SK-N-MC (cell line): ENCODE data around the gene MACIR.
A peak's percentile ranks its signal among the peaks of the same experiment; 100 is the strongest.

Experiments used
- DNase-seq: peaks from one replicate; pipeline ENCODE4 v3.0.0-alpha.2; 2011; ENCODE audit warnings: low read depth, low spot score
- H3K27ac ChIP-seq: fragments of 200-600 bp; sonication (generic); 2 replicates; pipeline ENCODE4 v1.5.1; 2016; ENCODE audit warnings: mixed run types
- H3K36me3 ChIP-seq: fragments of 200-600 bp; sonication (generic); 2 replicates; pipeline ENCODE4 v1.6.1; 2017; ENCODE audit warnings: antibody characterized with exemption, low read length, mixed read lengths; ENCODE audit not compliant: insufficient read depth
- H3K4me3 ChIP-seq: fragments of 200-600 bp; sonication (generic); 2 replicates; pipeline ENCODE4 v1.5.1; 2016
- H3K9ac ChIP-seq: fragments of 200-600 bp; sonication (generic); 2 replicates; pipeline ENCODE4 v1.8.0; 2017; ENCODE audit warnings: mixed run types, mixed read lengths; ENCODE audit not compliant: insufficient read length
- H3K9me3 ChIP-seq: fragments of 200-600 bp; sonication (generic); 2 replicates; pipeline ENCODE4 v1.6.1; 2017; ENCODE audit warnings: low read depth, mild to moderate bottlenecking, antibody characterized with exemption, low read length, moderate library complexity, mixed read lengths
- EZH2 ChIP-seq: fragments of 200-600 bp; sonication (generic); IDR thresholded peaks from one replicate; pipeline ENCODE4 v1.6.1; 2017; ENCODE audit warnings: antibody characterized with exemption
- FOXP2 ChIP-seq: optimal IDR thresholded peaks from 2 replicates; pipeline ENCODE3; 2011; ENCODE audit warnings: mild to moderate bottlenecking, moderate library complexity; ENCODE audit not compliant: insufficient read depth; ENCODE audit errors: extremely low read length, control extremely low read depth
- POLR2AphosphoS5 ChIP-seq: IDR thresholded peaks from 2 replicates; pipeline ENCODE4 v1.6.1; 2012; ENCODE audit warnings: mild to moderate bottlenecking, low read depth, low read length, borderline replicate concordance

MACIR gene

DNA sequence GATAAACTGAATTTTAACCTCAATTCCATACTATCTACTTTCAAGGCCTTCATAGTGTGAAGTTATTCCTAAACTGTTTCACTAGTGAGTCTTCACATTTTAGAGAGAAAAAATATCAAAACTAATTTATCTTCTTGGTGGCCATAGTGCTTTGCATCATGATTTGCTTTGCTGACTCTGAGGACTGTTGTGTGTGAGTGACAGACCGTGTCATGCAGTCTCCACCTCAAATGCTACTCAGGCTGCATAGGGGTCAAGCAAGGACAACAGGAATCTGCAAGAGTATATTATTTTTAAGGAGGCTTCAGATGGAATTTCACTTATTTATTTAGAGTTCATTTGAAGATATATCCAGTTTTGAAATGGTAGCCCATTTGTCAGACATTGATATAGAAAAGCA, 34.5 kb downstream of the MACIR start:
- Histone ChIP-seq H3K36me3 (no peaks in the 10 kb centered on the region), H3K9me3 (no peaks in the 10 kb centered on the region), H3K4me3 (no peak overlapping the region), H3K9ac (no peak overlapping the region), H3K27ac (no peak overlapping the region)
- no peak for DNase-seq
- TF ChIP-seq POLR2AphosphoS5 (no peak), FOXP2 (no peak), EZH2 (no peak)

DNA sequence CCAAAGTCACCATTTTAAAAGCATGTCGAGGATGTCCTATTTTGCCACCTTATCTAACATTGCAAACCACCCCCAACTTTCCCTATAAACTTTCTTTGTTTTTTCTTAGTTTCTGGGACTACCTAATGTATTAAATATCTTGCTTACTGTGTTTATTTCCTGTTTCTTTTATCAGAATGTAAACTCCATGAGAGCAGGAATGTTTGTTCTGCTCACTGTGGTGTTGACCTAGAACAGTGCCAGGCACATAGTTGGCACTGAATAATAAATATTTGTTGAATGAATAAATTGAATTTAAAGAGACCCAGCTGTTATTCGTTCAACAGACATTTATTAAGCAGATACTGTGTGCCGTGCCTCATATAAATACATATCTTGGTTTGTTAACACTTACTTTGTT, 35.2 kb downstream of the MACIR start:
- H3K36me3 ChIP-seq, result no peaks in the 10 kb centered on the region
- H3K4me3 ChIP-seq, result no peak overlapping the region
- no peaks in the 10 kb centered on the region for H3K9me3 ChIP-seq
- no peak for TF ChIP-seq POLR2AphosphoS5
- TF ChIP-seq FOXP2, result no peak
- TF ChIP-seq EZH2, result no peak
- no peak overlapping the region for H3K27ac ChIP-seq
- no peak for DNase-seq
- H3K9ac ChIP-seq, result no peak overlapping the region

DNA sequence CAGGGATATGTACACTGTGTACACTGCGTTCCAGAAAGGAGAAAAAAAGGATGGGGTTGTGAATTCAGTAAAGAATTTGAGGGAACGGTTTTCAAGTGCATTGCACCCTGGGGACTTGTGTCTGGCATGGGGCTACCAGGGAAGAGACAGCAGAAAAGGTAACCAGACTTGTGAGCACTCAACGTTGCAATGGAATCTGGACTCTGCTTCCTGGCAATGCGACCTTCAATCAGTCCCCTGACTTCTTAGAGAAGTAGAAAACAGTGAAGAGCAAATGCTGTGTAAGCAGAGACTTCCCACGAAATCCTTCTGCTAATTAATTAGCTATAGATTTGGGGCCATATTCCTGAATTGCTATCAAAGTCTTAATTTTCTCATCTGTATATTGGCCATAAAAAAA, 36.3 kb downstream of the MACIR start:
- H3K9me3 ChIP-seq, result no peaks in the 10 kb centered on the region
- no peak for DNase-seq
- TF ChIP-seq FOXP2, result no peak
- no peak for TF ChIP-seq EZH2
- no peak for TF ChIP-seq POLR2AphosphoS5
- H3K4me3 ChIP-seq, result no peak overlapping the region
- H3K27ac ChIP-seq, result no peak overlapping the region
- H3K9ac ChIP-seq, result no peak overlapping the region
- no peaks in the 10 kb centered on the region for H3K36me3 ChIP-seq

DNA sequence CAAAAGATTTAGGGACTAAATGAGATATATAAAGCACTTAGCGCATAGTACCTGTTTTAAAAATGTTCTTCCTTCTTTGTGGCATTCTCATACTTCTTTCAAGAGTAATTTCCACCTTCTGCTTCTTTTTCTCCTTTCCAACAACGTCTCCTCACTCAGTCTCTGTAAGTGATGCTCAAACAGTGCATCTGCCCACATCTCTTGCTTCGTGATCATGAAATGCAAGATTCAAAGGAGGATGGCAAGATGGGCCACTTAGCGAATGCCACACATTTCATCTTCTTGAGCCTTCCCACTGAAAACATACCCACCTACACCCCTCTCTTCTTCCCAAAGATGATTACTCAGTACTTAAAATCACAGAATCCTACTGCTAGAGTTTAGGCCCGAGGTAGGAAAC, 36.9 kb downstream of the MACIR start:
- Histone ChIP-seq H3K9ac (no peak overlapping the region), H3K27ac (no peak overlapping the region), H3K36me3 (no peaks in the 10 kb centered on the region), H3K9me3 (no peaks in the 10 kb centered on the region), H3K4me3 (no peak overlapping the region)
- no peak for DNase-seq
- TF ChIP-seq EZH2 (no peak), FOXP2 (no peak)

DNA sequence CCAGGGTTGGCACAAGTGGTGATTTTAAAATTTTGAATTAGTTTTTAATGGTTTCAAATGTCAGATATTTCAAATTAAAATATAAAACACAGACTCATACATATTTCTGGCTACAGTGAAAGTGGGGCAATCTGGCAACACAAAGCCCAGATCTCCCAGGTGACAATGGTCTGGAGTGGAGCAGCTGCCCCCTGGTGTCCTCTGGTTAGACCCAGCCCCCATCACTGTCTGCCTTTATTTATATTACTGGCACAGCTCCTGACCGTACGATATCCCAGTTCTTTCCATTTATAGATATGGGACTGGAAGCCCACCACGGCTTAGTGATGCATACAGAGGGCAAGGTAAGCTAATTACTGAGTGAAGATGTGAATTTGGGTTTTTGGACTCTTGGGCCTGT, 37.3 kb downstream of the MACIR start:
- H3K9me3 ChIP-seq, result no peaks in the 10 kb centered on the region
- TF ChIP-seq FOXP2 (no peak), EZH2 (no peak), POLR2AphosphoS5 (no peak)
- no peak overlapping the region for H3K27ac ChIP-seq
- H3K4me3 ChIP-seq, result no peak overlapping the region
- H3K9ac ChIP-seq, result no peak overlapping the region
- DNase-seq, result no peak
- no peaks in the 10 kb centered on the region for H3K36me3 ChIP-seq

DNA sequence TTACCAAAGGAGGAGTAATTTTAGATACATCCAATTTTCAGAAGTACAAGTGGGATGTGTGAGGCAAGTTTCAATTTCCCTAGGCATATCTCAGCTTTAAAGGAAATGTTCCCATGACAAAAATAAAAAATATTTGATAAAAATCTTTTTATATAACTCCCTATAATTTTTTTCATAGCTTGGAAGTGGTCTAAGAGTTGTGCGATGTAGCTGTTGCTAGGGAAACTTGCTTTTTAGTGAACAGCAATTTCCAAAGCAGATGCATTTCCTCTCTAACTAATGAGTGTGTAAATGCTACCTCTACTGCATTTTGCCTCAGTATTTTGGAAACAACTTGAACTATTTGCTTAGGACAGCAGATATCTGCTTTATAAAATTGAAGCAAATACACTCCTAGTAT, 39.6 kb downstream of the MACIR start:
- Histone ChIP-seq H3K27ac (0 out of 2 replicates have a peak overlapping the region, but pooled peaks have one; percentile 4), H3K9me3 (no peaks in the 10 kb centered on the region), H3K36me3 (no peaks in the 10 kb centered on the region), H3K9ac (no peak overlapping the region), H3K4me3 (no peak overlapping the region)
- no peak for DNase-seq
- no peak for TF ChIP-seq POLR2AphosphoS5
- TF ChIP-seq EZH2, result no peak
- no peak for TF ChIP-seq FOXP2

DNA sequence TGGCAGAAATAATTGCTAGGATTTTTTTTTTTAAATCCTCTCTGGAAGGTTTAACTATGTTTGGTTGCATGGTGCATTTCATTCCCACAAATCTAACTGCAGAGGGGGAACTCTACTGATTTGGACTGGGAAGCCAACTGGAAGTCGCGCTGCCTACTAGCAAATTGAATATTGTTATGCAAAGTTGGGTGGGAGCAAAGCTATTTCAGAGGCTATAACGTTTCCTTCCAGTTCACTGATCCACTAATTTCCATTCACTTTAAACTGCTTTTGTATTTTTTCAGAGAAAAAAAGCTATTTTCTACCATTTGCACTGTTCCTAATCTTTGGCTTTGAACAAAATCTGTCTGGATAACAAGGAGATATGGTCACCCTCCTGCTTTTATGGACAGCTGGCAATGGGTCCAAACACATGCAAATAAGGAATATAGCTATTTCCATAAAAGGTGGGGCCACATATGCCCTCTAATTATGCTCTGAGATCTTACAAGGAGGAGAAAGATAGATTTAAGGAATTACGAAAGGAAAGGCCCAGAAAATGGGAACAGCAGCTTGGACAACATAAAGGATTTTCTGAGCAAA, 40.1 kb downstream of the MACIR start:
- no peaks in the 10 kb centered on the region for H3K36me3 ChIP-seq
- H3K4me3 ChIP-seq, result no peak overlapping the region
- 0 out of 2 replicates have a peak overlapping the region, but pooled peaks have one; percentile 4 for H3K27ac ChIP-seq

DNA sequence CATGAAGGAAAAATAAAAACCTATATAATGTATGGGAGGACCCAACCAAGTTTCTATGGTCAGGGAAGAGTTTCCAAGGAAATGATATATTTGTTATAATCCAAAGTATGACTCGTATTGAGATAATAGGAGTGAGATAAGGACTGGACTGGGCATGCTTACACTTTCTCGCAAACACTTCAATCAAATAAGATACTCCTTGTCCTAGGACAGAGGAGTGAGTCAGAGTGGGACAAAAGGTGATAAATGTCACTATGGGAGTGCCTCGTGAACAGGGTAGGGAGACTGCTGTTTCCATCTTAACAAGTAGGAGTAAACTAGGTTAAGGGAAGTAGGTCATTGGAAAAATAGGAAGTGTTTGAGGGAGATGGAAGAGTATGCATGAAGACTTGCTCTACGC, 47.2 kb downstream of the MACIR start:
- no peak for DNase-seq
- H3K9me3 ChIP-seq, result no peaks in the 10 kb centered on the region
- TF ChIP-seq EZH2 (no peak), POLR2AphosphoS5 (no peak), FOXP2 (no peak)
- H3K27ac ChIP-seq, result no peak overlapping the region
- no peak overlapping the region for H3K4me3 ChIP-seq
- no peaks in the 10 kb centered on the region for H3K36me3 ChIP-seq
- H3K9ac ChIP-seq, result no peak overlapping the region

More for the DNA sequence above, 40.1 kb downstream of the MACIR start:
- H3K9me3 ChIP-seq, result no peaks in the 10 kb centered on the region
- no peak for DNase-seq
- no peak for TF ChIP-seq FOXP2
- TF ChIP-seq POLR2AphosphoS5, result no peak
- no peak for TF ChIP-seq EZH2
- H3K9ac ChIP-seq, result no peak overlapping the region

DNA sequence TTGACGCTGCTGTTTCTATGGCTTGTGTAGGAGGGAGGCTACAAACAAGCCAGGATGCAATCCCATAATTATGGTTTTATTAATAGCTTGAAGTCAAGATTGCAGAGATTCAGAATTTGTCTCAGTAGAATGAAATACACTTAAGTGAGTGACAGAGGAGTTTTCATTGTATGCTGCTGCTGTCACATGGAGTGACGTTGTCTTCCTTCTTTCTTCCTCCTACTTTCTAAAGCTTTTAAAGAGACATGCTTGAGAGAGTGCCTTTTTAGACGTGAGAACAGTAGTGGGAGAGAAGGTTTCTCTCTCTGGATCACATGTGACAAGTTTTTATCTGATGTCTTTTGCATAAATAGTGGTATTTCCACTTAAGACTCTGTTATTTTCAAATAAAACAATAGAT, 48.9 kb downstream of the MACIR start:
- no peaks in the 10 kb centered on the region for H3K36me3 ChIP-seq
- no peak for DNase-seq
- H3K9me3 ChIP-seq, result no peaks in the 10 kb centered on the region
- no peak overlapping the region for H3K9ac ChIP-seq
- no peak overlapping the region for H3K27ac ChIP-seq
- TF ChIP-seq FOXP2 (no peak), POLR2AphosphoS5 (no peak), EZH2 (no peak)
- H3K4me3 ChIP-seq, result no peak overlapping the region
